Measurements from ENCODE around the gene GPS1.

The GPS1 gene

GRCh38 chr17:82076018-82076784 is 24.5 kb downstream of the GPS1 start:
- in situ Hi-C loops (cut with MboI; ENCODE audit: low sequenced_read_pairs): no loop called here

- in situ Hi-C loops (cut with MboI; ENCODE audit: low sequenced_read_pairs): no loop called here
These were observed 25.3 kb downstream of the GPS1 start for GRCh38 chr17:82076785-82077591.

GRCh38 chr17:82077617-82078358 is 26.1 kb downstream of the GPS1 start:
- in situ Hi-C loops (cut with MboI; ENCODE audit: low sequenced_read_pairs): no loop called here

- in situ Hi-C loops (cut with MboI; ENCODE audit: low sequenced_read_pairs): no loop called here
These were observed 26.7 kb downstream of the GPS1 start for GRCh38 chr17:82078433-82078832.

GRCh38 chr17:82079001-82079677 is 27.4 kb downstream of the GPS1 start:
- in situ Hi-C loops (cut with MboI; ENCODE audit: low sequenced_read_pairs): no loop called here

- in situ Hi-C loops (cut with MboI; ENCODE audit: low sequenced_read_pairs): no loop called here
These were observed 28.5 kb downstream of the GPS1 start for GRCh38 chr17:82080048-82080788.

- in situ Hi-C loops (cut with MboI; ENCODE audit: low sequenced_read_pairs): no loop called here
These were observed 29.2 kb downstream of the GPS1 start for GRCh38 chr17:82080789-82081464.

- in situ Hi-C loops (cut with MboI; ENCODE audit: low sequenced_read_pairs): no loop called here
These were observed 29.8 kb downstream of the GPS1 start for GRCh38 chr17:82081546-82081945.

- in situ Hi-C loops (cut with MboI; ENCODE audit: low sequenced_read_pairs): no loop called here
These were observed 30.3 kb downstream of the GPS1 start for GRCh38 chr17:82081966-82082365.

- in situ Hi-C loops (cut with MboI; ENCODE audit: low sequenced_read_pairs): no loop called here
These were observed 30.8 kb downstream of the GPS1 start for GRCh38 chr17:82082456-82082855.

- in situ Hi-C loops (cut with MboI; ENCODE audit: low sequenced_read_pairs): no loop called here
These were observed 31.3 kb downstream of the GPS1 start for GRCh38 chr17:82083009-82083408.

GRCh38 chr17:82083533-82084359 is 32.0 kb downstream of the GPS1 start:
- in situ Hi-C loops (cut with MboI; ENCODE audit: low sequenced_read_pairs): no loop called here

- in situ Hi-C loops (cut with MboI; ENCODE audit: low sequenced_read_pairs): no loop called here
These were observed 32.8 kb downstream of the GPS1 start for GRCh38 chr17:82084373-82085030.

GRCh38 chr17:82085031-82085861 is 33.5 kb downstream of the GPS1 start:
- in situ Hi-C loops (cut with MboI; ENCODE audit: low sequenced_read_pairs): no loop called here

- in situ Hi-C loops (cut with MboI; ENCODE audit: low sequenced_read_pairs): no loop called here
These were observed 34.5 kb downstream of the GPS1 start for GRCh38 chr17:82085931-82086764.
